Inferior parietal cortex (tissue), 1 donor: Measurements from ENCODE around the gene GATA2.
A peak's percentile ranks its signal among the peaks of the same experiment; 100 is the strongest.

Source experiments
- DNase-seq: peaks from one replicate; pipeline ENCODE4 v3.0.0-alpha.2; 2016; ENCODE audit errors: extremely low spot score

The GATA2 gene

GRCh38 chr3:128488636-128488990 is 4.4 kb downstream of the GATA2 start:
- no peak for DNase-seq

GRCh38 chr3:128487813-128488635 is 5.0 kb downstream of the GATA2 start:
- peak; percentile 15 for DNase-seq

- DNase-seq = no peak
Measured at GRCh38 chr3:128487538-128487812, 5.5 kb downstream of the GATA2 start.

- DNase-seq = no peak
Measured at GRCh38 chr3:128486681-128487537, 6.1 kb downstream of the GATA2 start.

- no peak for DNase-seq
Measured at GRCh38 chr3:128486205-128486628, 6.8 kb downstream of the GATA2 start.

GRCh38 chr3:128485282-128486204 is 7.5 kb downstream of the GATA2 start:
- DNase-seq = no peak

- no peak for DNase-seq
Measured at GRCh38 chr3:128484404-128485281, 8.4 kb downstream of the GATA2 start.

GRCh38 chr3:128483657-128484403 is 9.2 kb downstream of the GATA2 start:
- no peak for DNase-seq

GRCh38 chr3:128482666-128483656 is 10.0 kb downstream of the GATA2 start:
- peak; percentile 11 for DNase-seq

GRCh38 chr3:128482175-128482574 is 10.8 kb downstream of the GATA2 start:
- DNase-seq = no peak

- DNase-seq = no peak
Measured at GRCh38 chr3:128481438-128481942, 11.5 kb downstream of the GATA2 start.

- no peak for DNase-seq
Measured at GRCh38 chr3:128480717-128481437, 12.1 kb downstream of the GATA2 start.

GRCh38 chr3:128480278-128480677 is 12.7 kb downstream of the GATA2 start:
- no peak for DNase-seq

GRCh38 chr3:128479558-128480086 is 13.4 kb downstream of the GATA2 start:
- DNase-seq = no peak

- no peak for DNase-seq
Measured at GRCh38 chr3:128478576-128479506, 14.2 kb downstream of the GATA2 start.

- no peak for DNase-seq
Measured at GRCh38 chr3:128476659-128477058, 16.3 kb downstream of the GATA2 start.

GRCh38 chr3:128475355-128475754 is 17.6 kb downstream of the GATA2 start:
- DNase-seq = no peak
